Stomach (tissue), 4 donors: ENCODE results near the gene APBA3.

ENCODE experiments used
- CTCF ChIP-seq, 7 experiments: fragments of 450-650 bp in 4 of 7; fragments of 200-600 bp in 3 of 7; sonication (generic) in 3 of 7; IDR thresholded peaks; one replicate each; pipeline ENCODE4 v1.5.1; 2016 to 2019; ENCODE audit warnings: antibody characterized with exemption in 7 of 7, control low read depth in 2 of 7, mild to moderate bottlenecking in 1 of 7
- POLR2A ChIP-seq, 4 donors: fragments of 450-650 bp; IDR thresholded peaks; one replicate each; pipeline ENCODE4 v1.6.1; 2016; ENCODE audit warnings: antibody characterized with exemption in 4 of 4, control low read depth in 2 of 4, mild to moderate bottlenecking in 1 of 4, moderate library complexity in 1 of 4
- POLR2AphosphoS5 ChIP-seq, 3 donors: sonication (generic); formaldehyde crosslinking; IDR thresholded peaks; one replicate each; pipeline ENCODE4 v1.6.1; 2016; ENCODE audit warnings: antibody characterized with exemption in 3 of 3

- TF ChIP-seq CTCF (IDR thresholded peaks at IDR 0.05), result no peak
- no peak for TF ChIP-seq POLR2A (IDR thresholded peaks at IDR 0.05)
- TF ChIP-seq POLR2AphosphoS5 (IDR thresholded peaks at IDR 0.05), result no peak
Observed at GRCh38 chr19:3798137-3798536, 36.6 kb upstream of the APBA3 start.
